HG03460 (cell line): ENCODE data around the gene ZNF749.
"Not testable (repeated sequence)": the region's sequence is repeated elsewhere in the genome, so short reads cannot be mapped to it uniquely, and the experiment has no call there.

ENCODE experiments used
- ATAC-seq: cut with Tn5 transposase; IDR thresholded peaks from one replicate; pipeline ENCODE4 v1.9.1; 2021; ENCODE audit not compliant: unreplicated experiment

Gene ZNF749

DNA sequence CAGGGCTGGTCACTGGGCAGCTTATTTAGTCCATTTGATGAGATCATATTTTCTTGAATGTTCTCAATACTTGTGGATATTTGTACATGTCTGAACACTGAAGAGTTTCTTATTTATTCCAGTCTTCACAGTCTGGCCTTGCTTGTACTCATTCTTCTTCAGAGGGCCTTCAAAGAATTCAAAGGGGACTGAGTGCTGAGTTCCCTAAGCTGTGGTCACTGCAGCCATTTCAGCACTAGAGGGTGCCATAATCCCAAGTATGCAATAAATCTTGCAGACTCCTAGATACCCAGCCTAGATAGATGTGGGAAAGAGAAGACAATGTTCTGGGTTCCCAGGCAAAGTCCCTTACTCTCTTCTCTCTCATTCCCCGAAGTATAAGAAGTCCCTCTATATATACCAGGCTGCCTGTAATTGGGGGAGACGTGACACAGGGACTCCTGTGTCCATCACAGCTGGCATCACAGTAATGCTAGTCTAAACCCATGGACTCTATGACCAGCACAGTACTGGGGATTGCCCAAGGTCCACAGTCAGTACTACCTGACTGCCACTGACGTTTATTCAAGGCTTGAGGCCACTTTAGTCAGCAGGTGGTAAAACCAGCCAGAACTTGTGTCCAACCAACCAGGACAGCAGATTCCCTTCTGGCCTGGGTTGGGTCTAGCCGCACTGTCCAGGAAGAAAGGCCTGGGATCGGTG lies 30.7 kb downstream of the ZNF749 start:
- no peak for ATAC-seq

GRCh38 chr19:57466489-57466888 lies 31.4 kb downstream of the ZNF749 start:
- ATAC-seq, result no peak

- no peak for ATAC-seq
These were observed 38.5 kb downstream of the ZNF749 start for GRCh38 chr19:57473646-57474045.

DNA sequence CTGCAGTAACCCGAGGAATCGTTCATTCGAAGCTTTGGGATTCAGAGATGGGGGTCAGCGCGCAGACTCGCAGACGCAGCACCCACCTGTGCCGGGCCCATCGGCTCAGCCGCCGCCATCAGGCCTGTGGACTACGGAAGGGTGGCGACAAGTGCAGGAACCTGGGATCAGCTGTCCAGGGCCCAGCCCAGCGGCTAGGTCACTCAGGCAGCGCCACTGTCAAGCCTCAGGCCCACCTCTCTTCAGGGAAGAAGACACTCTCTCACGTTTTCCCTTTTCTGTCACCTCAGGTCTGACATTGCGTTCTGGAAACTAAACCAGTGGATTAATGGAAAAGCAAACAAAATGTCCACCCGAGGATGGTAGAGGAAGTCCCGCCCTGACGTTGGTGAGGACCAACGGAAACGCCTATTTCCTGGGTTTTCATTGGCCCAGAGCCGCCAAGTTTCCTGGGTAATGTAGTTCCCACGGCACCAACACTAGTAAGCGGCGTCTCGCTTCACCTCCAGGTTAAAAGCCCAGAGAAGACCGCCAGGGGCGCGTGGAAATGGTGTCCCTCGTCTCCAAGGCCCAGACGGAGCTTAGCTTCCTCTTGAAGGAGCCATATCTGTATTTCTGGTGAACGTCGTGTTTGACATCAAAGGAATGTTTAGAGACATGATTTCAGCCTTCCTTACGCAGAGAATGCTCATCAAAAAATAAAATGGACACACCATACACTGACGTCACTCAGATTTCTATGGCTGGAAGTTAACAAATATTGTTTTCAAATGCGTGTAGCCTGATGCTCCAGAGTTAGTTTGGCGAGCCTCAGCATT lies 42.3 kb downstream of the ZNF749 start, which contains the start of gene ZNF772:
Gene ZNF772 (minus strand): TSS at position 376 of the 818 bp plus-strand sequence. CDS start 257 bp downstream, at position 119.
- peak; percentile 99 for ATAC-seq

GRCh38 chr19:57487477-57488298 lies 52.6 kb downstream of the ZNF749 start, which contains the start of gene ZNF419:
Gene ZNF419, plus strand, starts transcription at chr19:57487750. Its CDS starts 201 bp downstream, at chr19:57487951.
- ATAC-seq, result peak; percentile 96

- not testable (repeated sequence) for ATAC-seq
These were observed 53.1 kb downstream of the ZNF749 start for GRCh38 chr19:57488299-57488644.
